GM19351 (cell line): ENCODE data around the gene ELAVL1.
A peak's percentile ranks its signal among the peaks of the same experiment; 100 is the strongest.
"Not testable (repeated sequence)": the region's sequence is repeated elsewhere in the genome, so short reads cannot be mapped to it uniquely, and the experiment has no call there.

ENCODE experiments used
- ATAC-seq: cut with Tn5 transposase; IDR thresholded peaks from one replicate; pipeline ENCODE4 v1.9.1; 2021; ENCODE audit warnings: mild to moderate bottlenecking, moderate library complexity; ENCODE audit not compliant: unreplicated experiment

Gene ELAVL1

GRCh38 chr19:7943444-7944176 lies 61.8 kb downstream of the ELAVL1 start, which contains the start of gene TIMM44:
Gene TIMM44 (minus strand): TSS chr19:7943666. CDS start chr19:7943651, 15 bp downstream.
- ATAC-seq, result peak; percentile 96

GRCh38 chr19:7942981-7943443 lies 62.4 kb downstream of the ELAVL1 start:
- peak; percentile 11 for ATAC-seq

- no peak for ATAC-seq
Observed at GRCh38 chr19:7941895-7942596, 63.4 kb downstream of the ELAVL1 start.

GRCh38 chr19:7940841-7941240 lies 64.6 kb downstream of the ELAVL1 start:
- ATAC-seq, result no peak

GRCh38 chr19:7934766-7935165 lies 70.7 kb downstream of the ELAVL1 start:
- ATAC-seq, result no peak

- no peak for ATAC-seq
Observed at GRCh38 chr19:7933828-7934725, 71.4 kb downstream of the ELAVL1 start.

- no peak for ATAC-seq
Observed at GRCh38 chr19:7933411-7933810, 72.0 kb downstream of the ELAVL1 start.

GRCh38 chr19:7932930-7933300 lies 72.5 kb downstream of the ELAVL1 start:
- no peak for ATAC-seq

- no peak for ATAC-seq
Observed at GRCh38 chr19:7932276-7932929, 73.0 kb downstream of the ELAVL1 start.

- no peak for ATAC-seq
Observed at GRCh38 chr19:7931221-7932061, 74.0 kb downstream of the ELAVL1 start.

GRCh38 chr19:7930765-7931164 lies 74.7 kb downstream of the ELAVL1 start:
- ATAC-seq, result no peak

GRCh38 chr19:7930030-7930429 lies 75.4 kb downstream of the ELAVL1 start:
- not testable (repeated sequence) for ATAC-seq

GRCh38 chr19:7928741-7929701 lies 76.4 kb downstream of the ELAVL1 start:
- no peak for ATAC-seq

- no peak for ATAC-seq
Observed at GRCh38 chr19:7928334-7928706, 77.1 kb downstream of the ELAVL1 start.

- no peak for ATAC-seq
Observed at GRCh38 chr19:7927605-7928333, 77.7 kb downstream of the ELAVL1 start.

GRCh38 chr19:7926727-7927604 lies 78.5 kb downstream of the ELAVL1 start:
- no peak for ATAC-seq
